ENCODE results near the gene MUC21. TPM values are rescaled to one million over a fixed set of nuclear protein-coding genes. Genes with fewer than 3 reads are reported as not detected.

Gene MUC21
- total and polyA plus RNA-seq, 2 of the 8 experiments (the other 6 are each of a cell fraction or from before 2014, with no cell fraction given): not detected

DNA sequence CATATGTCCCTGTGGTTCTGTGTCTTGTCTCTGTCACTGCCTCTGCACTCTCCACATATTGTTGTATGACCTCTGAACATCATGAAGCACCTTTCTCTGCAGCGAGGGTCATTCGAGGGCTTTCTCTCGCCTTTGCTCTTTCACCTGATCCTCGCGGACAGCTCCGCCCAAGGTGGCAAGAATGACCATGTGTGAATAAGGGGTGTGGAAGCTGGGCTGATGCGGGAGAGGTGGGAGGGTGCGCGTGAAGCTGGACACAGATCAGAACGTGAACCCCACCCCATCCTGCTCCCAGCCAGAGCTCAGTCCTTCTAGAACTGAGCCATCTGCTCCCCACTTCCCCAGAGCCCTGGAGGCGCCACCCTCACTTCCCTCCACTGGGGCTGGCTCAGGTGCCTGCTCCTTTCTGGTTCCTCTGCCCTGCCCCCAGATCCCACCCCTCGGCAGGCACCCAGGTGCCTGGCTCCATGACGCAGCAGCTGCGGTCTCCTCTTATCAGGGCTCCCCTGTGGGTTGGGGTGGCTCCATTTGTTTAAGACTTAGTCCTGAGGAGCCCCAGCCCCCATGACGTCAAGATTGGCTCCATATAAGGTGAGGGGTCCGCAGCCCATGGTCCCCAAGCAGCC is 43.0 kb upstream of the MUC21 start, which contains the start of gene MUCL3:
TSS of gene MUCL3 (plus strand) at position 613 of the 626 bp plus-strand sequence. CDS start 27 bp downstream, outside the sequence.
- Histone ChIP-seq H4K91ac (replicated peaks; ENCODE audit: insufficient read length, low read length) (peak within 1 kb of the TSS; percentile 49), H3K14ac (ENCODE audit: insufficient read length) (no peak within 1 kb of the TSS), H2BK20ac (ENCODE audit: low read length) (peak within 1 kb of the TSS; percentile 48; the same call in 1 of the 2 replicates), H4K8ac (ENCODE audit: extremely low read depth, insufficient read depth, low read length) (no peak within 1 kb of the TSS), H3K56ac (replicated peaks; ENCODE audit: insufficient read length, low read depth, low read length) (no peak within 1 kb of the TSS), H2BK12ac (ENCODE audit: low read depth, low read length) (peak within 1 kb of the TSS; percentile 94), H3K9ac (replicated peaks in 1 of 4; ENCODE audit: extremely low read depth in 1 of 4, low read depth in 3 of 4, low read length in 3 of 4) (no peak within 1 kb of the TSS), H3K4me3 (ENCODE audit: extremely low read depth in 1 of 4, insufficient read depth in 2 of 4, low read depth in 3 of 4, low read length in 4 of 4) (no peak within 1 kb of the TSS), H2BK15ac (ENCODE audit: low read length) (peak within 1 kb of the TSS; percentile 95; the same call in 1 of the 2 replicates), H2AFZ (ENCODE audit: low read length) (no peak within 1 kb of the TSS), H3K27ac (ENCODE audit: low read depth, low read length) (no peak within 1 kb of the TSS), H3K23me2 (ENCODE audit: low read depth, low read length) (no peaks in the 10 kb centered on the region), H3K27me3 (replicated peaks in 1 of 4; ENCODE audit: control insufficient read depth in 3 of 4, extremely low read depth in 1 of 4, insufficient read depth in 3 of 4, low read length in 3 of 4) (no peaks in the 10 kb centered on the region; a peak in 1 of 7 replicates), H3K4ac (replicated peaks; ENCODE audit: insufficient read length, low read depth, low read length) (no peak within 1 kb of the TSS), H3K23ac (ENCODE audit: insufficient read length) (no peak within 1 kb of the TSS), H3K18ac (ENCODE audit: extremely low read depth, low read length) (peak within 1 kb of the TSS; percentile 54), H3K9me3 (ENCODE audit: insufficient read depth in 2 of 2, low read depth in 1 of 2, low read length in 1 of 2) (no peaks in the 10 kb centered on the region), H2BK120ac (replicated peaks; ENCODE audit: low read depth, low read length) (no peak within 1 kb of the TSS), H2BK5ac (ENCODE audit: low read depth, low read length) (0 out of 2 replicates have a peak within 1 kb of the TSS, but pooled peaks have one; percentile 84), H3K36me3 (ENCODE audit: control insufficient read depth in 2 of 4, insufficient read depth in 4 of 4, low read length in 3 of 4) (no peaks in the 10 kb centered on the region), H4K5ac (ENCODE audit: insufficient read length, low read depth, low read length) (no peak within 1 kb of the TSS), H4K20me1 (replicated peaks in 1 of 2; ENCODE audit: control insufficient read depth in 1 of 2, insufficient read depth in 2 of 2, low read length in 2 of 2) (no peaks in the 10 kb centered on the region), H3K79me1 (ENCODE audit: low read depth, low read length) (no peaks in the 10 kb centered on the region), H3K4me1 (replicated peaks in 1 of 4; ENCODE audit: control insufficient read depth in 3 of 4, insufficient read depth in 4 of 4, low read length in 3 of 4) (peaks cover 6 to 11% (median 9%) of the 10 kb centered on the region in 4 experiments), H2AK5ac (ENCODE audit: low read depth, low read length) (peak within 1 kb of the TSS; percentile 58; the same call in 1 of the 2 replicates), H3K4me2 (ENCODE audit: insufficient read depth in 1 of 2, low read depth in 2 of 2, low read length in 2 of 2) (no peak within 1 kb of the TSS; a peak in 1 of 4 replicates), H3K79me2 (ENCODE audit: control insufficient read depth in 1 of 2, insufficient read depth in 2 of 2, low read length in 2 of 2) (no peaks in the 10 kb centered on the region)
- POLR2A ChIA-PET (ENCODE audit: partially characterized antibody): interaction anchor here (0.6 to 2.1 kb wide), 5 partner anchors 11 to 102 kb away, joined by 3 to 8 read pairs (median 3); no protein-coding TSS in a partner anchor
- FAIRE-seq (no peak), DNase-seq (ENCODE audit: low read depth in 1 of 2, low spot score in 2 of 2) (no peak)
- TF ChIP-seq TBP (IDR thresholded peaks at IDR 0.05; ENCODE audit: low read depth, low read length): no peak
- no peak for TF ChIP-seq CHD2 (IDR thresholded peaks at IDR 0.05; ENCODE audit: low read length)
- TF ChIP-seq, protein P1, sequence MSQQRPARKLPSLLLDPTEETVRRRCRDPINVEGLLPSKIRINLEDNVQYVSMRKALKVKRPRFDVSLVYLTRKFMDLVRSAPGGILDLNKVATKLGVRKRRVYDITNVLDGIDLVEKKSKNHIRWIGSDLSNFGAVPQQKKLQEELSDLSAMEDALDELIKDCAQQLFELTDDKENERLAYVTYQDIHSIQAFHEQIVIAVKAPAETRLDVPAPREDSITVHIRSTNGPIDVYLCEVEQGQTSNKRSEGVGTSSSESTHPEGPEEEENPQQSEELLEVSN (IDR thresholded peaks at IDR 0.05): 0 out of 2 replicates have a peak, but pooled peaks have one; percentile 36
- no peak for TF ChIP-seq RFX5 (IDR thresholded peaks at IDR 0.05; ENCODE audit: borderline replicate concordance, low read depth, low read length)
- WGBS, 2 experiments (ENCODE audit: extremely low coverage in 1 of 2, insufficient coverage in 1 of 2, insufficient read length in 1 of 2, insufficient replicate concordance in 2 of 2, low coverage in 1 of 2, low lambda C conversion rate in 2 of 2, missing lambda C conversion rate in 1 of 2): 86% methylated on average over 16 of the region's 16 CpGs; no CpG with 5 or more reads in 1 of the 2 experiments
- CTCF ChIA-PET (ENCODE audit: partially characterized antibody): interaction anchor here (0.8 to 6.5 kb wide), 12 partner anchors 16 to 146 kb away, joined by 3 to 52 read pairs (median 4); partner anchors contain the start of gene VARS2
